Small intestine (tissue), 7 donors: Measurements from ENCODE around the gene ATL3. TPM values are rescaled to one million over a fixed set of nuclear protein-coding genes. Genes with fewer than 3 reads are reported as not detected.
"Not testable (repeated sequence)": the region's sequence is repeated elsewhere in the genome, so short reads cannot be mapped to it uniquely, and the experiment has no call there.

ENCODE experiments used
- DNase-seq, 2 donors: peaks; one replicate each; pipeline versions ENCODE4 v3.0.0 to v3.0.0-alpha.2; 2013
- FAIRE-seq: peaks from 2 replicates; lab custom pipeline; 2012; peaks lifted over from hg19 to GRCh38; lab: Jason Lieb, UNC
- H3K27ac ChIP-seq, 3 donors: one replicate each; pipeline ENCODE4 v1.5.1; 2013; ENCODE audit warnings: low read length in 2 of 3, mild to moderate bottlenecking in 2 of 3, control low read depth in 1 of 3, inconsistent platforms in 1 of 3, low read depth in 1 of 3, moderate library complexity in 1 of 3
- H3K27me3 ChIP-seq, 3 donors: one replicate each; pipeline ENCODE4 v1.6.1; 2013; ENCODE audit warnings: low read length in 3 of 3, inconsistent platforms in 1 of 3; ENCODE audit not compliant: control insufficient read depth in 3 of 3, insufficient read depth in 3 of 3
- H3K36me3 ChIP-seq, 3 donors: one replicate each; pipeline ENCODE4 v1.6.1; 2013; ENCODE audit warnings: low read length in 3 of 3, inconsistent platforms in 1 of 3, low read depth in 1 of 3, mild to moderate bottlenecking in 1 of 3, moderate library complexity in 1 of 3; ENCODE audit not compliant: control insufficient read depth in 3 of 3, insufficient read depth in 2 of 3
- H3K4me1 ChIP-seq, 3 donors: one replicate each; pipeline ENCODE4 v1.6.1; 2013; ENCODE audit warnings: low read length in 2 of 3, inconsistent platforms in 1 of 3, low read depth in 1 of 3, mild to moderate bottlenecking in 1 of 3, moderate library complexity in 1 of 3; ENCODE audit not compliant: control insufficient read depth in 3 of 3, insufficient read depth in 2 of 3
- H3K4me3 ChIP-seq, 3 donors: one replicate each; pipeline ENCODE4 v1.5.1; 2013; ENCODE audit warnings: low read length in 3 of 3, control low read depth in 1 of 3, inconsistent platforms in 1 of 3, low read depth in 1 of 3, mild to moderate bottlenecking in 1 of 3, moderate library complexity in 1 of 3
- H3K9me3 ChIP-seq, 2 donors: one replicate each; pipeline ENCODE4 v1.6.1; 2013; ENCODE audit warnings: low read depth in 1 of 2, low read length in 1 of 2; ENCODE audit not compliant: control insufficient read depth in 2 of 2, insufficient read depth in 1 of 2
- WGBS, 3 donors: extraction: QIAGEN DNeasy Blood & Tissue Kit; methylation state at CpG; one replicate each; pipeline ENCODE4 v1.1.7; 2013; 5-methylcytosine and 5-hydroxymethylcytosine counted together
- polyA plus RNA-seq, 4 donors: library from polyadenylated mRNA; stranded (reverse) in 3 of 4; unstranded in 1 of 4; fragments of 200-250 nt in 3 of 4; fragments of 120-200 nt in 1 of 4; gene quantifications; one replicate each; pipeline versions ENCODE4 v1.2.1 to v1.2.3, GENCODE V29; 2013
- donor health status: healthy with polysubstance abuse.
- donor health status: control.
- donor health status: control.
- donor health status: Bipolar disorder and iron deficiency.
- donor health status: healthy.

ATL3 gene
- polyA plus RNA-seq, 4 donors = 4.6 to 11.6 (median 8.3) TPM

DNA sequence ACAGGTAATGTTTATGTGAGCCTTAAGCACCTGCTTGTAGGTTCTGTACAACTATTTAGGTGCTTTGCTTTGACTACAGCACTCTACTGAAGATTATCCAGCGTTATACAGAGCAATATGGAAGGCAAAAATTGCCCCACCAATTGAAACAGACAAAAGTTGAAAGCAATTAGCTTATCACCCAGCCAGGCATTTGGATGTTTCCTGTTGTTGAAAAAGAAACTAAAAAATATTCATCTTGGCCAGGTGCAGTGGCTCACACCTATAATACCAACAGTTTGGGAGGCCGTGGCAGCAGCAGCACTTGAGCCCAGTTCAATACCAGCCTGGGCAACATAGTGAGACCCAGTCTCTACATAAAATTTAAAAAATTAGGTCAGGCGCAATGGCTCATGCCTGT, 18.5 kb downstream of the ATL3 start:
- Histone ChIP-seq H3K4me1 (no peaks in the 10 kb centered on the region), H3K9me3 (no peaks in the 10 kb centered on the region), H3K36me3 (peaks cover 0 to 18% (median 2%) of the 10 kb centered on the region in 3 donors), H3K4me3 (no peak overlapping the region), H3K27ac (no peak overlapping the region), H3K27me3 (no peaks in the 10 kb centered on the region)
- no peak for DNase-seq
- FAIRE-seq = no peak
- WGBS, 3 donors = 63 to 73% (median 65%) methylated on average over 3 of the region's 3 CpGs

DNA sequence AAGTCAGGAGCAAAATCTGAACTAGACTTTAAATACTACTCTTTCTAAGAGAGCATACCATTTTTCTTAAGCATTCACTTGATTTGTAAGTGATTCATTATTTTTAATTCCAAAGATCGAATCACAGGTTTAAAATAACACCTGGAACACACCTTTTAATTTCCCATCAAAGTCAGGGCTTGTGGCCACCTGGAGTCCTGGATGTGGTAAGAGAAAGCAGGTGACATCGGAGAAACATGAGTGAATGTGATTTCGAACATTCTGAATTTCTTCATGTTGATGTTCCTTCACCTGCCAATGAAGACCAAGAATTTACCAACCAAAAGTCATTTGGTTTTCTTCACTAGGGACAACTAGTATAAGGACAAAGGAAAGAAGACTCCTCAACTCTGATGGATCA, 28.0 kb downstream of the ATL3 start:
- Histone ChIP-seq H3K4me3 (no peak overlapping the region), H3K9me3 (no peaks in the 10 kb centered on the region), H3K4me1 (no peaks in the 10 kb centered on the region), H3K27me3 (no peaks in the 10 kb centered on the region), H3K27ac (no peak overlapping the region), H3K36me3 (peaks cover 11 to 13% (median 12%) of the 10 kb centered on the region in 3 donors)
- DNase-seq = no peak
- 93 to 96% (median 96%) methylated on average over 3 of the region's 3 CpGs for WGBS, 3 donors
- no peak for FAIRE-seq

DNA sequence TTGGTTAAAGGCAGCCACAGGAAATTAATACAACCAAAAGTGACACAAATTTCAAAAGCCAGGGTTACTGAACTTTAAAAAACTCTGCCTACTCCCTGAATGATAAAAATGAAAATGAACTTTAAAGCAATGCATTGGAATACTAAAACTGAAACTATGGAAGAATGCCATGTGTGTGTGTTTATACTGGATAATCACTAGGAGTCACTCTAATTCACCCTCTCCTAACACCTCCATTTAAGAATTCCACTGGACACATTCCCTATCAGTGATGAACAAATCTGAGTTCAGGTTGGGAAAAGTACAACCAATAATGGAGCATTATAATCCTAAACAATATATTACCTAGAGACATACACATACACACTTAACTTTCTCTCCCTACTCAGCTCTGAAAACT, 29.4 kb downstream of the ATL3 start:
- Histone ChIP-seq H3K27ac (no peak overlapping the region), H3K4me1 (no peaks in the 10 kb centered on the region), H3K27me3 (no peaks in the 10 kb centered on the region), H3K36me3 (peaks cover 9 to 13% (median 12%) of the 10 kb centered on the region in 3 donors), H3K9me3 (no peaks in the 10 kb centered on the region), H3K4me3 (no peak overlapping the region)
- DNase-seq (no peak), FAIRE-seq (no peak)

DNA sequence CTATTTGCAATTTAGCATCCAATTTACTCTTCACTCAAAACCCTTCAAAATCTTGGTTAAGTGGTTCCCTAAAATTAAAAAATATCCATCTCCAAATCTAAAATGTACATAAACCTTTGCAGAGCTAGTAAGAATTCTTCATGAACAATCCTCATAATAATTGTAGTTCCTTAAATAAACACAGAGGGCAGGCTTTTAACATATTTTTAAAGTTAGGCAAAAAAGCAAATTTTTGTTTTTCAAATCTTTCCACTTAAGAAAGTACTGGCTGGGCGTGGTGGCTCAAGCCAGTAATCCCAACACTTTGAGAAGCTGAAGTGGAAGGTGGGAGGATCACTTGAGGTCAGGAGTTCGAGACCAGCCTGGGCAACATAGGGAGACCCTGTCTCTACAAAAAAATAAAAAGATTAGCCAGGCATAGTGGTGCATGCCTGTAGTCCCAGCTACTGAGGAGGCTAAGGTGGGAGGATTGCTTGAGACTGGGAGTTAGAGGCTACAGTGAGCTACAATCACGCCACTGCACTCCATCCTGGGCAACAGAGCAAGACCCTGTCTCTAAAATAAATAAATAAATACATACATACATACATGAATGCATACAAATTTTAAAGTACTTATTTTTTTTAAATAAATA, 31.9 kb downstream of the ATL3 start:
- FAIRE-seq (no peak), DNase-seq (no peak)
- no peak overlapping the region for H3K4me3 ChIP-seq
- 67 to 87% (median 83%) methylated on average over 3 of the region's 3 CpGs for WGBS, 3 donors
- no peaks in the 10 kb centered on the region for H3K4me1 ChIP-seq
- no peaks in the 10 kb centered on the region for H3K27me3 ChIP-seq
- no peak overlapping the region for H3K27ac ChIP-seq
- H3K36me3 ChIP-seq = peaks cover 5 to 8% (median 6%) of the 10 kb centered on the region in 3 donors
- H3K9me3 ChIP-seq = no peaks in the 10 kb centered on the region

DNA sequence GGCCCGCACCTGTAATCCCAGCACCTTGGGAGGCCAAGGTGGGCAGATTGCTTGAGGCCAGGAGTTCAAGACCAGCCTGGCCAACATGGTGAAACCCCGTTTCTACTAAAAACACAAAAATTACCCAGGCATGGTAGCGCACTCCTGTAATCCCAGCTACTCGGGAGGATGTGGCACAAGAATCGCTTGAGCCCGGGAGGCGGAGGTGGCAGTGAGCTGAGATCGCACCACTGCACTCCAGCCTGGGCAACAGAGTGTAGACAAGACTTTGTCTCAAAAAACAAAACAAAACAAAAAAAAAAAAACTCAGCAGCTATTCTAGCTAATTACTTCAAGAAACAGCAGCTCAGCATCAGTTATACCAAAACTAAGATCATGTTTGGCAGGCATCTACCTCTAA, 32.7 kb downstream of the ATL3 start:
- 96 to 99% (median 97%) methylated on average over 8 of the region's 8 CpGs for WGBS, 3 donors
- peaks cover 5 to 11% (median 5%) of the 10 kb centered on the region in 3 donors for H3K36me3 ChIP-seq
- not testable (repeated sequence) for H3K9me3 ChIP-seq, FAIRE-seq, H3K4me3 ChIP-seq, H3K27me3 ChIP-seq, H3K27ac ChIP-seq, H3K4me1 ChIP-seq, DNase-seq

DNA sequence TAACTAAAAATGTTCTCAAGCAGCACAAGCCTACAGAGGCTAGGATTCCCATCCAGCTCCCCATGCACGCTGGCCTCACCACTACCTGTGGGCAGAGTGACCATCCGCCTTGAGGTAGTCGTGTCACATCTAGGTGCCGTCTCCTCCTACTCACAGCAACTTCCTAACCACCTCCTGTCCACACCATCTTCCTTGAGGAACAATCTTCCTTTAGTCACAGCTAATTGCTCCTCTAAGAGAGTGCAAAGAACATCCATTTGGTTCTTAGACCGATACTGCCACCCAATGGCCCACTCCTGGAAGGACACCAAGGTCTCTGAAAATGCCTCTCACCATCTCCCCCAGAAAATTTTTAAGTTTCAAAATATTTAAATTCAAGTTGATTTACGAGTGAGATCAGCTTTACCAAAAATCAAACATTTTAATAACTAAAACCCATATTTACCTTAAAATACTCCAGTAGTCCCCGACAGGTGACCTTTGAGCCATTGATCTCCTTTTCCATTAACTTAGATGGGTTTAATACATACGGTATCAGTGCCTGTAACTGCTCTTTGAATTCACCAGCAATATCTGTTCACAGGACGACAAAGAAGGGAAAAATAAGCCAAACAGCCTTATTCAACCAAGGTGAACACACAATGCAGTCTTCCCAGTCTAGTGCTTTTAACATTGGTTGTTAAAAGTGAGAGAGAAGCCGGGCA, 35.3 kb downstream of the ATL3 start:
- H3K27ac ChIP-seq = peak overlapping the region in 1 of 3 donors; percentile 20
- peak; percentile 74 to 76 for DNase-seq
- peaks cover 0 to 9% (median 0%) of the 10 kb centered on the region in 3 donors for H3K4me1 ChIP-seq
- no peaks in the 10 kb centered on the region for H3K27me3 ChIP-seq
- no peak for FAIRE-seq
- no peak overlapping the region for H3K4me3 ChIP-seq
- 50 to 59% (median 52%) methylated on average over 10 of the region's 10 CpGs for WGBS, 3 donors
- no peaks in the 10 kb centered on the region for H3K9me3 ChIP-seq
- H3K36me3 ChIP-seq = peaks cover 0 to 16% (median 4%) of the 10 kb centered on the region in 3 donors

DNA sequence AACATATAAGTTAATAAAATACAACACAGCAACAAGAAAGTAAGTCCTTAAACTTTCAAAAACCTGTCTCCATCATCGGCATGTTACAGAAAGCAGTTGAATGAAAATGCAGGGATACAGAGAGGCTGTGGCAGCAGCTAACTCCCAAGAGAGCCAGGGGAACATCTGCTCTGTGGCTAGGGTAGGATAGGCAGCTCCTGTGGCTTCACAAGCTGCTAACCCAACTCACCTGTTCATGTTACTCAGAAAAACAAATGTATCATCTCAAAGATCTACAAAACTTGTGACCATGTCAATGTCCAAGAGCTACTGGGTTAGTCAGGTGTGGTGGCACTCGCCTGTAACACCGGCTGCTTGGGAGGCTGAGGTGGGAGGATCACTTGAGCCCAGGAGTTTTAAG, 41.8 kb downstream of the ATL3 start:
- DNase-seq (no peak), FAIRE-seq (no peak)
- Histone ChIP-seq H3K27me3 (no peaks in the 10 kb centered on the region), H3K9me3 (no peaks in the 10 kb centered on the region), H3K4me1 (peaks cover 0 to 10% (median 0%) of the 10 kb centered on the region in 3 donors), H3K4me3 (no peak overlapping the region), H3K36me3 (peaks cover 0 to 27% (median 9%) of the 10 kb centered on the region in 3 donors), H3K27ac (no peak overlapping the region)
- 96 to 99% (median 97%) methylated on average over 3 of the region's 3 CpGs for WGBS, 3 donors

DNA sequence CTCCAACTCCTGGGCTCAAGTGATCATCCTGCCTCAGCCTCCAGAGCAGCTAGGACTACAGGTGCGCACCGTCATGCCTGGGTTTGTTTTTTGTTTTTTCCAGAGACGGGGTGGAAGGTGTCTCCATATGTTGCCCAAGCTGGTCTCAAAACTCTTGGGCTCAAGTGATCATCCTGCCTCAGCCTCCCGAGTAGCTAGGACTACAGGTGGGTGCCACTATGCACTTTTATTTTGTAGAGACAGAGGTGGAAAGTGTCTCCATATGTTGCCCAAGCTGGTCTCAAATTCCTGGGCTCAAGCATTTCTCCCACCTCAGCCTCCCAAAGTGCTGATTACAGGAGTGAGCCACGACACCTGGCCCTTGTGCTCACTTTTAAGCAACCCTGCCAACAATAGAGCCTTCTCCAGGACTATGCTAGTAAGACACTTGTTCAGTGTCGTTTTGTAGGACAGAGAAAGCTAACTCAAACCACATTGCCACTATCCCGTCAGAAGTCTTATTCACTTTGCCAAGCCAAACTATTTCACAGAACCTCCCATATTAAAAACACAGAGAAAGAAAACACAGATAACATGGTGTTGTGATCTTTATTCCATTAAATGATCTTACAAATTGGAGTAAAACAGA, 47.5 kb downstream of the ATL3 start:
- peaks cover 0 to 3% (median 0%) of the 10 kb centered on the region in 3 donors for H3K36me3 ChIP-seq
- no peaks in the 10 kb centered on the region for H3K4me1 ChIP-seq
- no peaks in the 10 kb centered on the region for H3K9me3 ChIP-seq
- 44 to 70% (median 62%) methylated on average over 7 of the region's 7 CpGs for WGBS, 3 donors
- H3K27me3 ChIP-seq = peaks cover 0 to 3% (median 0%) of the 10 kb centered on the region in 3 donors
- H3K4me3 ChIP-seq = no peak overlapping the region
- DNase-seq (no peak), FAIRE-seq (no peak)
- no peak overlapping the region for H3K27ac ChIP-seq
